Amniotic epithelial cell (primary cell): ENCODE measurements around the gene RNF220.
A peak's percentile ranks its signal among the peaks of the same experiment; 100 is the strongest.

ENCODE experiments used
- DNase-seq: peaks from one replicate; pipeline ENCODE4 v3.0.0-alpha.2; 2010; ENCODE audit warnings: low read depth

The RNF220 gene

DNA sequence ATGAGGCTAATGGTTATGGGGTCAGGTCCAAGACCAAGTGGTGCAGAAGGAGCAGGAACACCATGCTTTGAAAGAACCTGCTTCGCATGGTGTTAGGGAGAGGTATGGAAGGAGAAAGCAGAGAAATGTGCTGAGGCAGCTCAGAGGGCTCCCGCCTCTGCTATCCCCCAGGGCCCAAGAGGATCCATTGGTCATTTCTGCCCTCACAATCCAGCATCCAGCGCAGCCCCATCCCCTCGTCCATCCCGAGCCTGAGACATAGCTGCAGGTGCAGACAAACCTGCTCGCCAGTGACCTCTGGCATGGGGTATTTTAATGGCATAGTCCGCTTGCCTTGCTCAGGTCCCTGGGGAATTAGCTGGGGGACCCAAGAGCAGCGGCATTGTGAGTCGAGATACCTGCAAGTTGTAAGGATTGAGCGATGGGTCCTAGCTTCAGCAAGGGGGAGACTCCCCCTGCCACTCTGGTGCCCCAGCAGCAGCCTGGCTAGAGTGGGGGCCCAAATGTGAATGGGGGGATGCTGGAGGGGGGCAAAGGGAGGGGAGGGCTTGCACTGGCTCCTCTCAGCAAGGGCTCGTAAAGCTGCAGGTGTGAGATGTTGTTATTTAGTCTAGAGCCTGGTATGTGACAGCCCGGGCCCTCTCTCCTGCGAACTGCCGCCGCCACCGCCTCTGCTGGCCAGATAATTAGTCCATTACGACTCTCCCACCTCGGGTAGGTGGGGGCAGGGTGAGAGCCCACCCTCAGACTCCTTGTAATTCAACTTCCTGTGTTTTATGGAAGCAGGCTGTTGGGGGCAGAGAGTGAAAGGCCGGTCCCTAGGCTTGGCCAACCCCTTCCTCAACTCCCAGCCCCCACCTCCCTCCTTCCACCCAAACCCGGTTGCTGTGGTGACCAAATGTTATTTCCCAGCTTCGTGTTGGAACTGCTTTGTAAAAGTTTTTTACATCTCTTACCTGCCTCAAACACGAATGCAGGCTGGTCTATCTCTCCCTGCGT is 118.8 kb downstream of the RNF220 start:
- no peak for DNase-seq

DNA sequence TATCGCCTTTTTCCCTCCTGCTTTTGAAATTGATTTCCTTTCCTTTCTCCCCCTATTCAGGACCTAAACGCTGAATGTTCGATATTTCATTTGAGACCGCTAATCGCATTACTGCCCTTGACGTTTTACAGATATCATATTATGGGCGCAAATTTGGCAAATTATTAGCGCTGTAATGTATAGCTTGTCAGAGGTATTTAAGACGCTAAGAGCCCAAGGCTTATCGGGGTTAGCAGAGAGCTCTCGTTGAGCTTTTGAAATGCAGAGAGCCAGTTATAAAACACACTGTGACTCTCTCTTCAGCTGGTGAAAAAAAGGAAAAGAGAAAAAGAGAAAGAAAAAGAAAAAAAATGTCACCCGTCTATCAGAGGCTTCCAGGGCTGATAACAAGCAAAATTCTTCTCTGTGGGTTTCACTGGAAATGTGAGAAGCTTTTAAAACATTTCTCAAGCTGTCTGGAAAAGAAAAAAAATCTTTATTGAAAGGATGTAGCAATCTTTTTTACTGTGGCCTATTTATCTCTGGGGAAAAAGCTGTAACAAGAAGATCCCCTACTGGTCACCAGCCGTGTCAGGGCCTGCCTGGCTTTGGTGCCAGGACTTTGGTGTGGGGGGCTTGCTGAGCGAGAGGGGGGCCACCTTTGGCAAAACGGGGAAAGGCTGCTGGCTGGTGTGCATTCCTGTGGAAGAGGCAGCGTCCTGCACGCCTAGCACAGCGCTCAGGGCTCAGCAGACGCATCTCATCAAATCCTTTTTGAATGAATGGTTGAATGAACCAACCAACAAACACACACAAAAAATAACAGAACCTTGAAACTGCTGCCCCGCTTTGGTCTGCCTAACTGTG is 119.8 kb downstream of the RNF220 start:
- DNase-seq: peak; percentile 26

DNA sequence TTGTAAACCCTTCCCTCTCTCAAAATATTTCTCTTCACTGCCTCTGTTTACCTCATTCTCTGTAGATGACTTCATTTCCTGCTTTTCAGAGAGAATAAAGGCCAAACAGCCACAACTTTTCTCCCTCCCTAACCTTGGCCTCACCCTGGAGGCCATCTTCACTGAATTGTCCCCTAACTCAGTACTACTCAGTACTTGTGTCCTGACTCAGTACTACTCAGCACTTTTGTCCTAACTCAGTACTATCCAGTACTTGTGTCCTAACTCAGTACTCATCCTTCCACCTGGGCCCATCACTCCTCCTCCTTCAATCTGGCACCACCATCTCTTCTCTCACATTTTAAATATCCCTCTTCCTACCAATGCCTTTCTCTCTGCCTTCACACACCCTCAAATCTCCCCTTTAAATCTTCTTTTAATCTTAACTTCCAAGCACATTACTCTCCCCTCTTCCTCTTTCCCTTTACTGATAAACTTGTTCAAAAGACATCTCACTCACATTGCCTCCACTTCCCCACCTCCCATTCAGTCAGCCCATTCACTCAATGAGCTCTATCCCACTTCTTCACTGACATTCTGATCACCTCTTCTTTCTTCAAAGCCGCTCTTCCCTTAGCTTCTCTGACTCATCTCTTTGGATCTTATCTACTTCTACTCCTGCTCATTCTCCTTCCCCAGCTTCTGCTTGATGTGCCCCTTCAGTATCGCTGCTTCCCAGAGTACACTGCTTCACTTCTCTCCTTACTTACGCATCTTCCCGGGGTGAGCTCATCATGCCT is 121.4 kb downstream of the RNF220 start:
- peak; percentile 58 for DNase-seq

DNA sequence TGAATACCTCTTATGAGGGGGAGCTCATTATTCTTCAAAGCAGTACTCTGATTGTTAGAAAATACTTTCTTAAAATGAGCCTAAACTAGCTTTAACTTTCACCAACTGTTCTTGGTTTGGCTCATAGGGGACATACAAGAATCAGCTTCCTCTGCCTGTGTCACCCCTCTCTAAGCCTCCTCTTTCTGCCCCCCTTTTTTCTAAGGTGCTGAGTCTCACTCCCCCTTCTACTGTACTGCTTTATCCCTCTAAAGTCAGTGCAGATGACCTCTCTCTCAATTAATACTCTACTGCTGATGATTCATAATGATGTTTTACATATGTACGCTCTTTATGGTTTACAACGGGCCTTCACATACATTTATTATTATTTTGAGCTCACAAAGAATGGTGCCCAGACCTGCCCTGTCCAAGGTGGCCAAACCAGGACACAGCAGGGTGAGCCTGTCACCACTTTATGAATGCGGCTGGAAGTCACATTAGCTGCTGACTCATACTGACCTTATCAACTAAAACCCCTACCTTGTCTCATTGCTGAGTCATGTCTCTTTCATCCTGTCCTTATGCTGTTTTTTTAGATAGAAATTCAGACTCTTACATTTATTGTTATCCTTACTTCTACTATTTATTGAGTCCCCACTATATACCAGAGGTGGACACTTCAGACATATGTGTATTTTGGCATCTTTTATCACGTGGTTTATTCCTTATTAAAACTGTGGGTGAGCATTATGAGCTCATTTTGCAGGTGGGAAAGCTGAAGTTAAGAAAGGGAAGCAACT is 126.9 kb downstream of the RNF220 start:
- peak; percentile 57 for DNase-seq

GRCh38 chr1:44532567-44532944 is 127.5 kb downstream of the RNF220 start:
- no peak for DNase-seq

GRCh38 chr1:44534771-44535170 is 129.7 kb downstream of the RNF220 start:
- DNase-seq: no peak

DNA sequence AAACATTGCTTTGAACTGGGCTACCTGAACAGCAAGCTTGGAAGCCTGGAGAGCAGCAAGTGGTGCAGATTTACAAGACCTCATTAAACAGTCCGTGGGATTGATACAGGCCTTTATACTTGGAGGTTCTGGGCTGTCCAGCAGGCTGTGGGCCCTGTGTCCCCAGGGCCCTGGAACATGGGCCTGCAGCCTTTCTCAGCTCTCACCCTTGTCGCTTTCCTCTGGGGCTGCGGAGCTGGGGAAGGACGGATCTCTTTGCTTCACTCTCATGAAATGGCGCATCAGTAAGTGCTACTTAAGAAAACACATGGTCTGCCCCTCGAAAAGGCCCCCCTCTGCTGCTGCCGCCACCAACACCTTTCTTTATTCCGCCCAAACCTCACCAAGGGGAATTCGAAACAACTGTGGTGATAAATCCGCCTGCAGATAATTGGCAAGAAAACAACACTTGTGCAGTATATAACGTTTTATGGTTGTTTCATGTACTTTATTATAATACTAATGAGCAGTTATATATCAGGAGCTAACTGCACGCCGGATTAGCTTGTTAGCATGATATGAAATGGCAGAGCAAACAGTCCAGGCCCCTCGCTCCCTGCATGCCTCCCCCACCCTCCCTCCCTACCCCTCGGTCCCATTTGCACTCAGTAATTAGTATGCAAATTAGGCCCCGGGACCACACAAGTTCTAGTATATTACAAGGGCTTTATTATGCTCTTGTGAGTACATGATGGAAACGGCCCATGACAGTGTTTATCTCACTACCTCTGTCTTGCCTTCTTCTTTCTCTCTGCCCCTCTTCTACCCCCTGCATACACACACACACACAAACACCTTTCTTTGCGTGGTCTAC is 131.5 kb downstream of the RNF220 start:
- DNase-seq: no peak

DNA sequence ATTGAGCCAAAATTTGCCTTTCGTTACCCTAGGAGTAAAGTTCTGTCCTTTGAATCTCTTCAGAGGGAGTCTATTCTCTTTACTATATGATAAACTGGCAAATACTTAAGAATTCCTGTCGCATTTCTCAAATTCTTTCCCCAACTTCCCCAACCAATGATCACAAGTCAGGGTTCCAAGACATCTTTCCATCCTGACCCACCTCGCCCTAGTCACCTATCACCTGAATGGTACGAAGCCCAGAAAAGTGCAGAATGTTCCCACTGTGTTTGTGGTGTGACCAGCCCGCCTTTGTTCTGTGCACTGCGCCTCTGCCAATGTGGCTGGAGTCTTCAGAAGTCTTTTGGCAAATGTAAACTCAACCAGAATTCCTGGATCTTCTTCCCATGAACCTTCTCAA is 132.5 kb downstream of the RNF220 start:
- DNase-seq: no peak

- no peak for DNase-seq
These were observed 132.9 kb downstream of the RNF220 start for GRCh38 chr1:44537956-44538355.

- DNase-seq: no peak
These were observed 135.1 kb downstream of the RNF220 start for GRCh38 chr1:44539991-44540730.

GRCh38 chr1:44542420-44543063 is 137.5 kb downstream of the RNF220 start:
- no peak for DNase-seq

- DNase-seq: no peak
These were observed 138.1 kb downstream of the RNF220 start for GRCh38 chr1:44543064-44543744.

DNA sequence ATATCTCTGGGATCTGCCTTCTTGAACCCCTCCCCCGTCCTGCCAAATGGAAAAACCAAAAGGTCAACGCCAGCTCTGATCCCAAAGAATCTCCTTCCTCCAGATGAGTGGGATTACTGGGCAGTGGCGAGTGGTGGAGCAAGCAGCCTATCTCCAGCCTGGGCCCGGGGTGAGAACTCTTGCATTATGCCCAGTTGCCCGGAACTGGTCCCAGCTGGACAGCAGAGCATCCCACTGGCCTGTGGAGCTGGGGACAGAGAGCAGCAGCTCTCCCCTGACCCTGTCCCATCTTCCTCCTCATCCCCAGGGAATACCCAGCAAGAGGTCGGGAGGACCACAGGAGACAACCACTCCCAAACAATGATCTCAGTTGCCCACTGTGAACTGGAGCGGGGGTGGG is 138.7 kb downstream of the RNF220 start:
- DNase-seq: no peak

GRCh38 chr1:44544960-44545359 is 139.9 kb downstream of the RNF220 start:
- no peak for DNase-seq

- DNase-seq: no peak
These were observed 140.9 kb downstream of the RNF220 start for GRCh38 chr1:44545961-44546360.

DNA sequence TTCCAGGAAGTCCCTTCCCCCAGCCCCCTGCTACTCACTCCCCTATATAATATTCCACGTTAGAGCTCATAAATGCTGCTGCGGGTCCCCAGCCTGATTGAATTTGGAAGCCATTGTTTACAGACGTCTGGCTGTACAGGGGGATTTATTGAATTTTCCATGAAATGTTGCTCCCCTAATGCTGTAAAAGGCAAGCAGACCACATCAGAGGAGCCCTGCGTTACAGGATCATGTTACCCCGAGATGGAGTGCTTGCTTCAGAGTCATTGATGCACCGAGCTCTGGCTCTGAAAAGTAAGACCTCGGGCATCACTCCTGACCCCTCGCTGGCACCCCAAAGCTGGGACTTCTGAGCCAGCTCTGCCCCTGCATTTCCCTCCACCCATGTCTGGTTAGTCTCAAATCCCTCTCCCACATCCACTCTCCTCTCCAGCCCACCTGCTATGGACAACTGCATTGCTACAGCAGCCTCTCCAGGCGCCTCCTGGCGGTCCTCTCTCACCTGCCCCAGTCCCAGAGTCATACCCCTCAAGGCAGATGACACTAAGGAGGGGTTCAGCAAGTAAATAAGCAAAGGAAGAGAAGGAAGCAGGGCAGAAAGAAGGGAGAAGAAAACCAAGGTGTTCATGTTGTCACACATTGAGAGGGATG is 141.5 kb downstream of the RNF220 start:
- no peak for DNase-seq

GRCh38 chr1:44547361-44547760 is 142.3 kb downstream of the RNF220 start:
- DNase-seq: no peak

DNA sequence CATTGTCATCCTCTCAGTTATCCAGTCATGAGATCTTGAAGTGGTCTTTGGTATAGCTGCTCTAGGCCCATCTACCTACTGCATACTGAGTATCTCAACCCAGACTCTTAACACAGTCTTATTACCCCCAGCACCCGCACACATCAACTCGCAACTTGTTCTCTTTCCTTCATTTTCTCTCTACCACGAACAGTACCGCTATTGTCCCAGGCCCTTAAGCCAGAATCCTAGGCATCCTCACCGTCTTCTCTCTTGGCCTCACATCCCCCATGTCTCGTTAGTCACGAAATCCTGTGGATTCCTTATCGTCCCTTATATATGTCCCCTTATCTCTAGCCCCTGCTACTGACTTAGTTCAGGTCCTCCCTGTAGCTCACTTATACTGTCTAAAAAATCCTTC is 142.8 kb downstream of the RNF220 start:
- DNase-seq: no peak
